HFFc6 (cell line): ENCODE measurements around the gene EFCAB11. TPM values are rescaled to one million over a fixed set of nuclear protein-coding genes. Genes with fewer than 3 reads are reported as not detected.

ENCODE experiments used
- DNase-seq: peaks from one replicate; pipeline ENCODE4 v3.0.0-alpha.2; 2018
- H3K27ac Mint-ChIP-seq: 2 replicates; pipeline ENCODE4 v1.8.0; 2020; ENCODE audit warnings: mild to moderate bottlenecking, mixed read lengths
- H3K27me3 Mint-ChIP-seq: 2 replicates; pipeline ENCODE4 v1.8.0; 2021; ENCODE audit warnings: mild to moderate bottlenecking, moderate library complexity, mixed read lengths; ENCODE audit not compliant: insufficient read depth
- H3K36me3 Mint-ChIP-seq: 2 replicates; pipeline ENCODE4 v1.8.0; 2021; ENCODE audit warnings: low read depth, mixed read lengths
- H3K4me1 Mint-ChIP-seq: 2 replicates; pipeline ENCODE4 v1.8.0; 2020; ENCODE audit warnings: low read depth, mixed read lengths
- H3K4me3 Mint-ChIP-seq: 2 replicates; pipeline ENCODE4 v1.8.0; 2020; ENCODE audit warnings: mild to moderate bottlenecking, moderate library complexity, mixed read lengths
- H3K9me3 Mint-ChIP-seq: 2 replicates; pipeline ENCODE4 v1.8.0; 2020; ENCODE audit warnings: mild to moderate bottlenecking, mixed read lengths
- CTCF ChIP-seq: fragments of 200-600 bp; sonication (generic); IDR thresholded peaks from 2 replicates; pipeline ENCODE4 v1.5.0; 2021; ENCODE audit warnings: antibody characterized with exemption, mild to moderate bottlenecking
- total RNA-seq, 6 experiments: library from RNA; stranded (reverse); fragmentation: NEBNext Ultra II Directional; extraction: Animal tissue kit (Norgen Biotek cat#: 25700); gene quantifications; 2 replicates in 1 of 6; 3 replicates in 5 of 6; pipeline ENCODE4 v1.2.3, GENCODE V29; 2021

The EFCAB11 gene
- total RNA-seq, 6 experiments from 2014 or later, result 6.6 to 8.4 (median 6.9) TPM

- Mint-ChIP-seq H3K27me3 (peaks cover 10% of the 10 kb centered on the region), H3K36me3 (no peaks in the 10 kb centered on the region), H3K27ac (no peak overlapping the region), H3K4me3 (no peak overlapping the region), H3K4me1 (peaks cover 18% of the 10 kb centered on the region), H3K9me3 (no peaks in the 10 kb centered on the region)
- DNase-seq, result no peak
- no peak for TF ChIP-seq CTCF
Observed at GRCh38 chr14:89773644-89774316, 180.8 kb downstream of the EFCAB11 start.

GRCh38 chr14:89773151-89773550, 181.4 kb downstream of the EFCAB11 start:
- H3K27me3 Mint-ChIP-seq, result peaks cover 10% of the 10 kb centered on the region; the same call in 1 of the 2 replicates
- no peaks in the 10 kb centered on the region for H3K36me3 Mint-ChIP-seq
- H3K4me3 Mint-ChIP-seq, result no peak overlapping the region
- H3K4me1 Mint-ChIP-seq, result peaks cover 18% of the 10 kb centered on the region
- no peak overlapping the region for H3K27ac Mint-ChIP-seq
- H3K9me3 Mint-ChIP-seq, result no peaks in the 10 kb centered on the region
- no peak for TF ChIP-seq CTCF
- DNase-seq, result no peak

- peak overlapping the region; percentile 34; the same call in 1 of the 2 replicates for H3K4me3 Mint-ChIP-seq
- no peak for DNase-seq
- no peaks in the 10 kb centered on the region for H3K36me3 Mint-ChIP-seq
- no peak for TF ChIP-seq CTCF
- H3K9me3 Mint-ChIP-seq, result no peaks in the 10 kb centered on the region
- no peak overlapping the region for H3K27ac Mint-ChIP-seq
- peaks cover 18% of the 10 kb centered on the region for H3K4me1 Mint-ChIP-seq
- H3K27me3 Mint-ChIP-seq, result peaks cover 10% of the 10 kb centered on the region; the same call in 1 of the 2 replicates
Observed at GRCh38 chr14:89771251-89771650, 183.3 kb downstream of the EFCAB11 start.

- Mint-ChIP-seq H3K4me3 (no peak overlapping the region), H3K27ac (no peak overlapping the region), H3K36me3 (no peaks in the 10 kb centered on the region), H3K9me3 (no peaks in the 10 kb centered on the region), H3K27me3 (peaks cover 3% of the 10 kb centered on the region; the same call in 1 of the 2 replicates), H3K4me1 (peaks cover 12% of the 10 kb centered on the region)
- peak; percentile 87 for TF ChIP-seq CTCF
- DNase-seq, result peak; percentile 37
Observed at GRCh38 chr14:89767861-89768268, 186.7 kb downstream of the EFCAB11 start.

- no peaks in the 10 kb centered on the region for H3K9me3 Mint-ChIP-seq
- no peak for DNase-seq
- peaks cover 3% of the 10 kb centered on the region; the same call in 1 of the 2 replicates for H3K27me3 Mint-ChIP-seq
- H3K36me3 Mint-ChIP-seq, result no peaks in the 10 kb centered on the region
- no peak overlapping the region for H3K27ac Mint-ChIP-seq
- no peak for TF ChIP-seq CTCF
- peaks cover 12% of the 10 kb centered on the region for H3K4me1 Mint-ChIP-seq
- H3K4me3 Mint-ChIP-seq, result no peak overlapping the region
Observed at GRCh38 chr14:89767131-89767530, 187.4 kb downstream of the EFCAB11 start.
